HEK293T (cell line): ENCODE data around the gene RBM38.

Experiments used
- ARNT ChIP-seq: fragments of 450-650 bp; IDR thresholded peaks from 2 replicates; pipeline ENCODE4 v1.6.1; 2017; ENCODE audit warnings: mild to moderate bottlenecking
- CTBP1 ChIP-seq: fragments of 450-650 bp; IDR thresholded peaks from 2 replicates; pipeline ENCODE4 v1.6.1; 2016; ENCODE audit warnings: borderline replicate concordance
- NFRKB ChIP-seq: fragments of 450-650 bp; IDR thresholded peaks from 2 replicates; pipeline ENCODE4 v1.6.1; 2016; ENCODE audit warnings: mild to moderate bottlenecking, moderate library complexity
- SP1 ChIP-seq: fragments of 450-650 bp; IDR thresholded peaks from 2 replicates; pipeline ENCODE4 v1.6.1; 2017
- SUZ12 ChIP-seq: fragments of 450-650 bp; IDR thresholded peaks from 2 replicates; pipeline ENCODE4 v1.6.1; 2016; ENCODE audit warnings: mild to moderate bottlenecking
- TARDBP ChIP-seq: fragments of 450-650 bp; IDR thresholded peaks from 2 replicates; pipeline ENCODE4 v1.6.1; 2016
- TF ChIP-seq, protein P1 (sequence below): fragments of 450-650 bp; IDR thresholded peaks from 2 replicates; pipeline ENCODE4 v1.6.1; 2016

DNA sequence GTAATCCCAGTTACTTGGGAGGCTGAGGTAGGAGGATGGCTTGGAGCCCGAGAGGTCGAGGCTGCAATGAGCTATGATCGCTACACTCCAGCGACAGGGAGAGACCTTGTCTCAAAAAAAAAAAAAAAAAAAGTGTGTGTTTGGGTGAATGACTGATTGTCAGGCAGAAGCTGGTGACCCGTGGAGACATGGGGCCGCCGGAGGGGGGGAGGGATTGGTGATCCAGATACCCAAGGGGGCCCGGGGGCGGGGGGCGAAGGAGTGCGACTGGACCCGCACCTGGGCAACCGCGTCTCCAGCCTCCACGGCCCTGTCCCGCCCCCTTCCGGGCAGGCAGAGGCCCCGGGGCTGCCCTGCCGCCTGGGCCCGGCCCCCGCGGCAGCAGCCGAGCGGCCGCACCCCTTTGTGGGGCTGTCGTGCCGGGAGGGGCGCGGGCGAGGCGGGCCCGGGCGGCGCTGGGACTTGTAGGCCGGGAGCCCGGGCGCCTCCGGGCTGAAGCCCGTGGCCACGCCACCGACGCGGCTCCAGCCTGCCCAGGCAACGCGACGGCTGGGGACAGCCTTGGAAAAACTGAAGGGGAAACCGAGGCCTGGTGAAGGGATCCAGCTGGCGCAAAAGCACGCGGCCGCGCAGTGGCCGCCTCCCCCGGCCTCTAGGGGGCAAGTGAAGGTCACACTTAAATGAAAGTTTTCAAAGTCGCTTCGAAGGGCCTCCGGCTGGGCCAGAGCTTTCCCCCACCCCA is 2.1 kb upstream of the RBM38 start:
- no peak for TF ChIP-seq SP1
- no peak for TF ChIP-seq SUZ12
- TF ChIP-seq NFRKB = no peak
- TF ChIP-seq, protein P1, sequence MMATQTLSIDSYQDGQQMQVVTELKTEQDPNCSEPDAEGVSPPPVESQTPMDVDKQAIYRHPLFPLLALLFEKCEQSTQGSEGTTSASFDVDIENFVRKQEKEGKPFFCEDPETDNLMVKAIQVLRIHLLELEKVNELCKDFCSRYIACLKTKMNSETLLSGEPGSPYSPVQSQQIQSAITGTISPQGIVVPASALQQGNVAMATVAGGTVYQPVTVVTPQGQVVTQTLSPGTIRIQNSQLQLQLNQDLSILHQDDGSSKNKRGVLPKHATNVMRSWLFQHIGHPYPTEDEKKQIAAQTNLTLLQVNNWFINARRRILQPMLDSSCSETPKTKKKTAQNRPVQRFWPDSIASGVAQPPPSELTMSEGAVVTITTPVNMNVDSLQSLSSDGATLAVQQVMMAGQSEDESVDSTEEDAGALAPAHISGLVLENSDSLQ = no peak
- no peak for TF ChIP-seq TARDBP
- TF ChIP-seq ARNT = no peak
- TF ChIP-seq CTBP1 = no peak
